Right ventricle myocardium superior (tissue), 1 donor: Measurements from ENCODE around the gene TXLNG. TPM values are rescaled to one million over a fixed set of nuclear protein-coding genes. Genes with fewer than 3 reads are reported as not detected.

ENCODE experiments used
- ATAC-seq: fragments of 200-7000 bp; cut with Tn5 transposase; one replicate; pipeline ENCODE4 v1.9.1; 2020; ENCODE audit warnings: mild to moderate bottlenecking; ENCODE audit not compliant: poor library complexity
- DNase-seq: peaks from one replicate; pipeline ENCODE4 v3.0.0-alpha.2; 2020
- intact Hi-C: fragments of 100-400 bp; cut with DNase I; formaldehyde crosslinking; loops from one replicate; pipeline ENCODE4 v1.11.2; 2022
- total RNA-seq: library from RNA; stranded (reverse); fragmentation: NEBNext Ultra II Directional; extraction: Animal tissue kit (Norgen Biotek cat#: 25700); gene quantifications from one replicate; pipeline ENCODE4 v1.2.1, GENCODE V29; 2021
- donor health status: DM: no; HTN: yes; CAD: no; lungs with severe emphysema.

Gene TXLNG
- total RNA-seq, 1 donor from 2014 or later = 4.5 TPM

DNA sequence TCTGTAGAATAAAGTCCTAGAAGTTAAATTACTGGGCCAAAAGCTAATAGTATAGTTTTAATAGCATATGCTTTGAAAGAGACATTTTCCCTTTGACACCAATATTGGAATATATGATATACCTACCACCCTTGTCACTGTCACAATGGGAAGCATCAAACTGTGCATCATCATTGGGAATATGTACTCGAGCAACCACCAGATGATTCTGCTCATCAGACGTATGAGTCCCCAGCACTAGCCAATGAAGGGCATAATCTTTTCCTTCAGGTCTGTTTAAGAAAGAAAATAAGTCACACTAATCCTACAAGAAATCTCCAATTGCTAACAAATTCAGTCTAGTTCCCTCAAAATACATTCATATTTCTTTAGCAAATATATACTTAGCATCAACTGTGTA lies 76.6 kb downstream of the TXLNG start:
- ATAC-seq = no peak
- intact Hi-C loops = no loop called here
- DNase-seq = no peak

DNA sequence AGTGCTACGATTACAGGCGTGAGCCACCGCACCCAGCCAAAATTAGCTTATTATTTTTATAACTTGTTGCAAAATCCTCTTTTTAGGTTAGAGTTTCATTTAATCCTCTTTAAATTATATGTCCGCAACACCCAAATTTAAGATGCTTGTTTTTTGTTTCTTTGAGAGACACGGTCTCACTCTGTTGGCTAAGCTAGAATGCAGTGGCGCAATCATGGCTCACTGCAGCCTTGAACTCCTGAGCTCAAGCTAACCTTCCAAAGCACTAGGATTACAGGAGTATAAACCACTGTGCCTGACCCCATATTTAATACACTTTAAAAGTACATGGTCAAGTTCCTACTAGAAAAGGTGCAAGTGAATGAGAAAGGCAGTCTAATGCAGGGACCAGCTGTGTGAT lies 81.7 kb downstream of the TXLNG start:
- DNase-seq (no peak), ATAC-seq (no peak)
- intact Hi-C loops = no loop called here

DNA sequence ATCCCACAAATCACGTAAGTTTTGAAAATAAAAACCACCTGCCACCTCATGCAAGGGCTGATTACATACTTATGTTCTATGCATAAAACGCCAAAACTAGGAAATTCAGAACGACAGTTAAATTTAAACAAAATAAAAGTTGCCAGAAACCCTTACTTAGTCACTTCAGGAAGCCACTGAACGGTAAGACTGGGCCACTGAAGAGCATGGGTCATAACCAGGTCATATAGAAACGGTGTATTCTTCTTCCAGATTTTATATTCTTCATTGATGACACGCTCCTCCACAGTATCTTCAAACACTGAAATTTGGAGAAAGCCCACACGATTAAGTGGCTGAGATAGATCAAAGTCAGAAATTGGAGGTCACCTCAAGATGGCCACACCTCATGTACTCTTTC lies 82.7 kb downstream of the TXLNG start:
- DNase-seq (no peak), ATAC-seq (no peak)
- intact Hi-C loops = no loop called here

DNA sequence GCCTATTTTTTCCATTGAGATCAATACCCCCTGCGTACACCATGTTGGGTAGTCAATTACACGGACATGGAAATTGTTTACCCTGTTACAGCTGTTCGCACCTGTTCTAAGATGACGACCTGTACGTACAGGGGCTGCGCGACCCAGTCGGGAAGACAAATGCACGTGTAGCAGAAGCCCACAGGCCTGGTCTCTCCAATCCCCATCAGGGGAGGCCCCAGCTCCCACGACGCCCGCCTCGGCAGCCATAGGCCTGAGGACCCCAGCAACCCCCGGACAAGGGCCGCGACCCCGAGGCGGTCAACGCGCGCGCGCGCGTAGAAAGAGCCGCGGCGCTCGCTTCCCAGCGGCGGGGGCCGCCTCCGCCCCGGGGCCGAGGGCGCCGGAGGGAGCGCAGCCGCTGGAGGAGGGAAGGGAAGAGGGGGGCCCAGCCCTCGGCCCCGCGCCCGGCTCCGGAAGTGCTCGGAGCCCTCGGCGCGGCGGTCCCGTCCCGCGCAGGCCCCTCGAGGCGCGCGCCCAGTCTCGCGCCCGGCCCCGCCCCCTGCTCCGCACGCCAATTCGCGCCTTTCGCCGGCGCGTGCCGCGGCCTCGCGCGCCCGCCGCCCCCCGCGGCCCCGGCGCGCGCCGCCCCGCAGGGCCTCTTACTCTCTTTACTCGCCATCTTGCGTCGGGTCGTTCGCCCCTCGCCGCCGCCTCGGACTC lies 83.3 kb downstream of the TXLNG start:
- no peak for DNase-seq
- intact Hi-C loops = no loop called here
- peak; percentile 4 for ATAC-seq

DNA sequence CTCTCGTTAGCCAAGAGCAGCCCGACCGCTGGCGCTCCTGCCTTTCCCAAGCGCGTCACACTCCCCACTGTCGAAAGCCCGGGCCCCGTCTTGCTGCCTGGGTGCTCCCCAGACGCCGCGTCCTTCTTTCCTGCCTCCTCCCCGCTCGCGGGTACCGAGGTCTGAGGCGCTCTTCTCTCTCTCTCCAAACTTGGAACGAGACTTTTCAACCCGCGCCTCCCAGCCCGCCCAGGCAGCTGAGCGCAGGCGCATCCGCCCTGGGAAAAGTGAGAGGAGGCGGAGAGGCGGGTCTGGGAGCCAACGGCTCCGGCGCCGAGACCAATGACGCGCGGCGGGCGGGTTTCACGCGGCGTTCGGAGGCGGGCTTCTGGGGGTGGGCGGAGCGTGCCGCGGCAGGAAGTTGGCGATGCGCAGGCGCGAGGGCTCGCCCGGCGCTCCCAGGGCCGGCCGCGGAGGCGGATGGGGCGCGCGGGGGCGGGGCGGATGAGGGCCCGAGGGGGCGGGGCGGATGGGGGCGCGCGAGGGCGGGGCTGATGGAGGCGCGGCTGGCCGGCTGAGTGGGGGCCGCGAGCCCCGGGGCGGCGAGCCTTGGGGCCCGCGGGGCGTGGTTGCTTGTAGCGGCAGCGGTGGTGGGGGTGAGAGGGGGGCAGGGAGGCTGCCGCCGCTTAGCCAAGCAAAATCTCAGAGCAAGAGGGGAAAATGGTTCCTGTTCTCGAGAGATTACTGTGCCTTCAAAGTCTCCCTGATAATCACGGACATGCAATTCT lies 84.0 kb downstream of the TXLNG start, which contains the start of gene RBBP7:
RBBP7 (minus strand) TSS at position 268 of the 767 bp plus-strand sequence. CDS start 309 bp downstream, outside the sequence.
- intact Hi-C loops = no loop called here
- peak; percentile 95 for ATAC-seq
- peak; percentile 93 for DNase-seq

DNA sequence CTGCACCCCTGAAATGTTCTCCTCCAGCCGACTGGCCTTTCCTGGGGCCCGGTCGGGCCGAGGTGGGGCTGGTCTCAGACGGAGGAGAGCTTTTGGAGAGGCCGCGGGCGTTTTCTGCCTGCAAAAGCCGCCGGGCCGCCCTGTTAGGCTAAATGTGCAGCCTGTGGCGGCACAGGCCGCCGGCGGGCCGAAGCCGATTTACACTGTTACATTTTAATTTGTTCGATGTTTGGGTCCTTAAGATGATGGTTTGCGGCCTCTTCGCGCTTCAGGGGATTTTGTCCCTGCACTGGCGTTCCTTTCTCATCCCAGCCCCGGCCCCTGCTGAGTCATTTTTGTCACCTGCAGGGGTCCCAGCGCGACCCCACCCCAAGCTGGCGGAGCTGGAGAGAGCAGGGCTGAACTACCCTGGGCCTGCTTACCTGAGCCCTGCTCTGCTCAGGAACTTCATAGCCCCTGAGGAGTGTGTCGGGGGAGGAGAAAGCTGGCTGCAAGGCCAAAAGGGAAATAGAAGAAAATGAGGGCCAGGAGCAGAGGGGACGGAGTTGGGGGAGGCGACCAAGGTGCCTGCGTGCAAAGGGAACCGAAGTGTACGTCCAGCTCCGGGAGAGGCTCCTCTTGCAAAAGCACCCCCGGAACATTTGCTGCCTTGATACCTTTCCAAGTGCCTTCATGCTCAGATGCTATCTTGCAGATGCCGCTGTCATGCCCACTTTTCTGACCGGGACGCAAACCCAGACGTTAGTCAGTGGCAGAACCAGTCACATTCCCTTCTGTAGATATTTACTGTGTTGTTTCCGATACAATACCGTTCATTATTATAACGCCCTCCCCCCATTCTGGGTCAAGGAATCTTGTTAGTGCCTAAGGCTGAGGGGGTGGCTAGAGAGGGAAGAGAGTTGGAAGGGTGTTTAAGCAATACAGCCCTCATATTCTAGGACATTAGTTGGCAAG lies 84.9 kb downstream of the TXLNG start:
- ATAC-seq (peak; percentile 38), DNase-seq (no peak)
- intact Hi-C loops = no loop called here

DNA sequence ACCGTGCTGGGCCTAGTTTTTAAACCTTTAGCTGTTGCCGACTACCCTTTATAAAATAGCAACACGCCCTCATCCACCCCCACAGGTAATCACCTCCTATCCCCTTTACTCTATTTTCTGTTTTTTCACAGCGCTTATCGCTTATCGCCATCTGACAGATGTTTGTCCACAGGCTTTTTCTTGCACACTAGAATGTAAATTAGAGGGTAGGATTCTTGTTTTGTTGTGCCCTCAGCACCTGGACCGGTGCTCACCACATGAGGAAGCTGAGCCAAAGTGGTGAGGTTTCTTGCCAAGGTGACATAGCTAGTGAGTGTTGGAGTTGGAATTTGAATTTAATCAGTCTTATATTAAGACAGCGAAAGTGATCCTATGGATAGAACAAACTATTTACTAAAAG lies 86.8 kb downstream of the TXLNG start:
- no peak for ATAC-seq
- no peak for DNase-seq
- intact Hi-C loops = no loop called here

DNA sequence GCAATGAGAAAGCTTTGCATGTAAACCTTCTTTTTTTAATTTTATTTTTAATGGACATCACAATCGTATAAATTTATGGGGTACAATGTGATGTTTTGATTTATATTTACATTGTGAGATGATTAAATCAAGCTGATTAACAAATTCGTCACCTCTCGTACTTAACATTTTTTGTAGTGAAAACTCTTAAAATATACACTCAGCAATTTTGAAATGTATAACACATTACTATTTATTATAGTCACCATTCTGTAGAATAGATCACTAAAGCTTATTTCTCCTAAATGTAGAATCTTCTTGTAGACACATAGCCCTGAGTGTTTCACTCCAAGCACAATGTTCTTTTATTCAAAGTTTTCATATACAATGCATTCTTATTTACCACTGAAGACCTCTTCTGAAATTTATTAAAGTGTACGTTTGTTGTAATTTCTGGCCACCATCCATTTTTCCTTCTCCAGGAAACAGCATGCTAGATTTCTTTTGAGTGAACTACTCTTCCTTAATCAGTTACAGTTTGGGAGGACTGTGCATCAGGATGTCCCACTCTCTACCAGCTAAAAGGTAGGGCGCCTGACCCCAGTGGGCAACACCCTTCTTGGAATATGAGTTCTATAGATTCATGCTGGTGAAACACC lies 88.3 kb downstream of the TXLNG start:
- ATAC-seq = no peak
- intact Hi-C loops = no loop called here
- DNase-seq = no peak

DNA sequence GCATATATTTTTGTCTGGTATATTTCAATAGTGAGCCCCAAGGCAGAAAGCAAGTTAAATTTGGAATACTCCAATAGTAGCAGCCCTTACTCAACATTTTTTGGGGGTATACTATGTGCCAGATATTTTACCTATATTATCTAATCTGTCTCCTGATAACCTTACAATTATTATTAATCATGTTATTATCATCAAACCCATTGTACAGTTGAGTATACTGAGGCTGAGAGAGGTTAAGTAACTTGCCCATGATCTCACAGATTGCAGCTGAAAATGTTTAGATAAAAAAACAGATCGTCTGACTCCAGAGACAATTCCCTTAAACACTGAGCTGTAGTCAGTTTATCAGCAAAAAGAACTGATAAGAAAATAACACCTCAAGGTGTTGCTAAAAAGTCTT lies 90.4 kb downstream of the TXLNG start:
- intact Hi-C loops = no loop called here
- no peak for ATAC-seq
- DNase-seq = no peak

DNA sequence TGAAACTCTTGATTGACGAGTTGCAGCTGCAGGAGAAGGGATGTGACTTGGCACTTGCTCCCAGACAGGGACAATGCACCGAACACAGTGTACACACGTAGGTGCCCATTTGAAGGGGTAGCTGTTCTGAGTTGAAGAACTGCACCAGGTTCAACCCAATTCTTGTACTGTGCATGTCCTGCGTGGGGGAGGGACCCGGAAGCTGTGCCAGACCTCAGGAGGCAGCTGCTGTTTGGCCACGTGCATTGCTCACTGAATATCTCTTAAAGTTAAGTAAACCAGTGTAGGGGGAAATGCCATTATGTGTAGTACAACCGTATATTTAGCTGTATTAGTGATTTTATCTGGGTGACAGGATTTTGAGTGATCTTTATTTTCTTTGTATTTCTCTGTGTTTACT lies 95.9 kb downstream of the TXLNG start:
- ATAC-seq (peak; percentile 77), DNase-seq (peak; percentile 40)
- intact Hi-C loops = loop anchor here (5.0 kb wide), 1 partner anchor 165 kb away; no protein-coding TSS in a partner anchor

DNA sequence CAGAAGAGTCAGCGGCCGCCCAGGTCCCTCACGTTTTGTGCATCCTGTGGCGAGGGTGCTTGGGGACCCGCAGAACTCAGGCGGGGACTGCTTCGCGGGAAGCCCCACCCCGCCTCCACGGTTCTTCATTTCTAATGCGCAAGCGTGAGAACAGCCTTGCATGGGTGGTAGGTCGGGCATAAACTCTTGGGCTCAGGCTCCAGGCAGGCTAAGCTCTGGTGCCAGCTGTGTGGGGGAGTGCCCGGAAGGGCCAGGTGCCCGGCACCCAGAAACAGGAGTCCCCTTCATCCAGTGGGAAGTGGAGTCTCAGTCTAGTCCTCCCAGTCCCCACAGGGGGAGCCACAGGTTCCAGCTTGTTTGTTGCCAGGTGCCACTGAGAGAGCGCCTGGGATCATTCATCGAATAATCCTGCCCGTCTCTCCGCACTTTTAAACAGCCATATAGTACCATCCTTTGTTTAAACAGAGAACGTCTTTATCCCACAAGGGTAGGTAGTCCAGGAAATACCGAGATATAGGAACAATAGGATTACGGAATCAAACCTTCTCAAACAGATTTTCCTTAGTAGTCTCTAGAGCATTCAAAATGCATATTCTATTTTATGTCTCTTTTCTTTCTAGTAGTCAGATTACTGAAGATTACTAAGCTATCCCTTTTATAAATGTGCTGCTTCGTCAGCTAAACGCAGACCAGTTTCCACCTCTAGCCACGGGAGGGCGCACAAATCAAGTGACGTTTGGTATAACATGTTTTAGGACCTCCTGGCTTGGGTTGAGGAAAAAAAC lies 96.6 kb downstream of the TXLNG start:
- ATAC-seq = peak; percentile 87
- intact Hi-C loops = loop anchor here (5.0 kb wide), 1 partner anchor 164 kb away; no protein-coding TSS in a partner anchor

DNA sequence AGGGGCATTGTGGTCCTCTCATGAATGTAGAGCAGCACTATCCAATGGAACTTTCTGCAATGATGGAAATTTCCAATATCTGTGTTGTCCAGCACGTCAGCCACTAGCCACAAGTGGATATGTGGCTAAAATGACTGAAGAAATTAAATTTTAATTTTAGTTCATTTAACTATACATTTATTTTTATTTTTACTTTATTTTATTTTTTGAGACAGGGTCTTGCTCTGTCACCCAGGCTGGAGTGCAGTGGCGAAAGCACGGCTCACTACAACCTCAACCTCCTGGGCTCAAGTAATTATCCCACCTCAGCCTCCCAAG lies 97.2 kb downstream of the TXLNG start:
- ATAC-seq = no peak
- DNase-seq = no peak
- intact Hi-C loops = loop anchor here (5.0 kb wide), 1 partner anchor 164 kb away; no protein-coding TSS in a partner anchor

More for the DNA sequence above, 96.6 kb downstream of the TXLNG start:
- peak; percentile 75 for DNase-seq

DNA sequence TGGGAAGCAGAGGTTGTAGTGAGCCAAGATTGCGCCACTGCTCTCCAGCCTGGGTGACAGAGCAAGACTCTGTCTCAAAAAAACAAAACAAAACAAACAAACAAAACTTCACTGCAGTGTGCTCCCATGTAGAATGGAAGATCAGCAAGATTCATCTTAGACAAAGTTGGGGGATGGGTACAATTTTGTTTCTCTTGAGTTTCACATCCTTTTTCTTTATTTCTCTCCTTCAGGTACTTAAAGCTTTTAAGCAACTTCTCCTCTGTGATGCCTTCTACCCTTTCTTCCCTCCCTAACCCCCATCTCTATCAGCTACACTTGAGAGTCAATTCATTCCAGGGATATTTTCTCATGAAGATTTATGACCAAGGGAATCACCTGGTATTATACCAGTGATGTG lies 99.4 kb downstream of the TXLNG start:
- intact Hi-C loops = no loop called here
- ATAC-seq (no peak), DNase-seq (no peak)

DNA sequence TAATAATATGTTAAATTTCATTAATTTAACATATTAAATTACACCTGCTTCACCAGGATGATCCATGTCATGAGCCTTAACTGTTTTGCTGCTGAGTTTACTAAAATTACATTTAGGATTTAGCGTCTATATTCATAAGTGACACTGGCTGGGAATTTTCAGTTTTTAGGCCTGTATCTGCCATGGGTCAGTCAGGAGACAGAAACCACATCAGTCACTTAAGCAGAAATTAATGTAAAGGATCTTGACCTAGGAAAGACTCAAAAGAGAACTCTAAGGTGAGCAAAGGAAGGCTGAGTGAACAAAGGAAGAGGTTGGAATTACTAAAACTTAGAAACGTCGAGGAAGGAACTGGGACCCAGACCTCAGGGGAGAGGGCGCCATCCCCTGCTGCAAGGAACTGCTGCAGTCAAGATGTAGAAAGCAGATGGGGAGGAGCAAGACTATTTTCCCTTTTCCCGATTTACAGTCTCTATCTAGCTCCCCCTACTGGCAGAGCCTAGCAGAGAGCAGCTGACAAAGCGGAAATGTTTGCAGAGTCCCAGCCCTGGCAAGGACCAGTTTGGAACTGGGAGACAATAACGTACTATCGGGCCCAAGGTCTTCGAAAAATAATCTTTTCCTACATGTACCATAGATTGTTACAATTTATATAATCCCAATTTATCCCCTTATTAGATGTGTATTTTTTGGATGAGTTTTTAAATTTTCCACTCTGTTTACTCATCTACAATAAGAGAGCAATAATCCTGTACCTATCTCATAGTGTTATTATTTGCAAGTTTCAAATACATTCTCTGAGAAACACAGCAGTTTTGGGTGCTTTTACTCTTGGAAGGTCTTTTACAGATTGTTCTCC lies 106.5 kb downstream of the TXLNG start:
- peak; percentile 82 for ATAC-seq
- peak; percentile 59 for DNase-seq

More for the DNA sequence above, 106.5 kb downstream of the TXLNG start:
- intact Hi-C loops = no loop called here
